Motor neuron (in vitro differentiated cells): ENCODE data around the gene ANGPTL4. TPM values are rescaled to one million over a fixed set of nuclear protein-coding genes. Genes with fewer than 3 reads are reported as not detected.

ENCODE experiments used
- ATAC-seq, 8 experiments: fragments of 200-7000 bp; cut with Tn5 transposase; replicated peaks in 6 of 8; 2 replicates each; pipeline ENCODE4 v1.8.0; 2021; ENCODE audit warnings: mild to moderate bottlenecking in 8 of 8, moderate library complexity in 8 of 8
- H3K27ac ChIP-seq, 2 donors: fragments of 250-450 bp; sonication (Bioruptor Pico); 2 replicates each; pipeline ENCODE4 v1.9.0; 2021; ENCODE audit warnings: antibody characterized with exemption in 2 of 2, mild to moderate bottlenecking in 2 of 2, moderate library complexity in 1 of 2
- H3K4me1 ChIP-seq, 2 donors: fragments of 250-450 bp; sonication (Bioruptor Pico); replicated peaks in 1 of 2; 2 replicates each; pipeline ENCODE4 v1.6.1; 2021; ENCODE audit warnings: antibody characterized with exemption in 2 of 2, mild to moderate bottlenecking in 2 of 2, moderate library complexity in 1 of 2
- H3K4me3 ChIP-seq, 5 donors: fragments of 250-450 bp; sonication (Bioruptor Pico); 2 replicates each; pipeline ENCODE4 v1.9.0; 2021; ENCODE audit warnings: antibody characterized with exemption in 5 of 5, mild to moderate bottlenecking in 5 of 5, moderate library complexity in 4 of 5
- WGBS, 10 experiments: fragments of 450-650 bp; shearing (Covaris generic); methylation state at CpG; one replicate each; pipeline ENCODE4 v1.0.0; 2022; 5-methylcytosine and 5-hydroxymethylcytosine counted together
- in situ Hi-C, 9 experiments: fragments of 400-800 bp; cut with MboI; loops; one replicate each; pipeline ENCODE4 v1.15.0; 2021; ENCODE audit warnings: low sequenced_read_pairs in 9 of 9, low pct_unique_long_range_greater_than_20kb in 2 of 9; ENCODE audit not compliant: unreplicated experiment in 9 of 9
- total RNA-seq, 8 experiments: library from RNA; unstranded; fragments of 300-600 nt; gene quantifications; 2 replicates each; pipeline versions ENCODE4 v1.2.3 to v1.2.4, GENCODE V29; 2022

Gene ANGPTL4
- total RNA-seq, 8 experiments from 2014 or later = 0.38 to 4.6 (median 0.90) TPM; not detected in 1

- H3K4me3 ChIP-seq = no peak overlapping the region
- ATAC-seq = no peak
- peaks cover 11 to 18% of the 10 kb centered on the region in 2 donors for H3K4me1 ChIP-seq
- 12 to 80% (median 41%) methylated on average over 1 to 6 of the region's 11 CpGs; no CpG with 5 or more reads in 6 of the 10 experiments for WGBS, 10 experiments
- no peak overlapping the region for H3K27ac ChIP-seq
- in situ Hi-C loops = no loop called here
Measured at GRCh38 chr19:8392017-8392591, 28.1 kb downstream of the ANGPTL4 start.

DNA sequence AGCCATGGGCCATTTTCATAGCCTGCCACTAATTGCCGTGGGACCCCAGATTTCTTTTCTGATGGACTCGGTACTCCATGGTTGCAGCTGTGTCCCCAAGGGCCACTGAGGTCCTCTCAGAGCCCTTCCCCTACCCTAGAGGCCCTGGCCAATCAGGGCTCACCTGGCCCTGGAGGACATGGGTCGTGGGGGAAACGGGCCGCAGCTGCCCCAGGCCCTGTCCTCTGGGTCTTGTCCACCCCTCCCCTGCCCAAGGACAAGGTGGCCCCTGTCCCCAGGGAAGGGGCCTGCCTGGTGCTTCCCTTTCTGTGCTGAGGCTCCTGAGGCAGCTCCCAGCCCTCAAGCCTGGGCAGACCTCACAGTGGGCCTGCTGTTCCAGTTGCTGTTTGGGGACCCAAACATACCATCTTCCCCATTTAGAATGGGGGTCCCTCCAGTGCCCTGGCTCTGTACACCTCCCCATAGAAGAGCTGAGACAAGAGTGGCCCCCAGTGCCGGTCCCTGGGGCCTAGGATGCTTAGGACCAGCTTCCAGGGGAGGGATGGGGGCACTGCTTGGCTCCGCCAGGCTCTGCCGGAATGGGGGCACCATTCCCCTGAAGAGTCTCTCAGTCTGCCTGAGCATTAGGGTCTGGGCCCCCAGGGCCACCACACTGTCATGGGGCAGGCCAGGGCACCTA, 29.4 kb downstream of the ANGPTL4 start:
- H3K4me3 ChIP-seq = no peak overlapping the region

GRCh38 chr19:8393871-8394250, 29.9 kb downstream of the ANGPTL4 start:
- no peak overlapping the region for H3K4me3 ChIP-seq
- peaks cover 11 to 18% of the 10 kb centered on the region in 2 donors for H3K4me1 ChIP-seq
- no peak for ATAC-seq
- in situ Hi-C loops = no loop called here
- WGBS, 10 experiments = 90% methylated on average over 2 to 3 of the region's 8 CpGs; no CpG with 5 or more reads in 8 of the 10 experiments
- no peak overlapping the region for H3K27ac ChIP-seq

More for the DNA sequence above, 29.4 kb downstream of the ANGPTL4 start:
- H3K4me1 ChIP-seq = peaks cover 11 to 18% of the 10 kb centered on the region in 2 donors
- in situ Hi-C loops = no loop called here
- ATAC-seq = no peak
- H3K27ac ChIP-seq = no peak overlapping the region
- 20 to 80% (median 60%) methylated on average over 1 to 4 of the region's 8 CpGs; no CpG with 5 or more reads in 5 of the 10 experiments for WGBS, 10 experiments

GRCh38 chr19:8395621-8396082, 31.7 kb downstream of the ANGPTL4 start:
- ATAC-seq = no peak
- H3K27ac ChIP-seq = no peak overlapping the region
- in situ Hi-C loops = no loop called here
- H3K4me1 ChIP-seq = peaks cover 11 to 13% of the 10 kb centered on the region in 2 donors
- 87 to 100% (median 90%) methylated on average over 1 to 5 of the region's 14 CpGs; no CpG with 5 or more reads in 5 of the 10 experiments for WGBS, 10 experiments
- no peak overlapping the region for H3K4me3 ChIP-seq

GRCh38 chr19:8396185-8396562, 32.2 kb downstream of the ANGPTL4 start:
- in situ Hi-C loops = no loop called here
- H3K27ac ChIP-seq = no peak overlapping the region
- H3K4me1 ChIP-seq = peaks cover 9 to 10% of the 10 kb centered on the region in 2 donors
- no peak overlapping the region for H3K4me3 ChIP-seq
- ATAC-seq = no peak
- WGBS, 10 experiments = 83 to 100% (median 100%) methylated on average over 1 to 4 of the region's 7 CpGs; no CpG with 5 or more reads in 5 of the 10 experiments

DNA sequence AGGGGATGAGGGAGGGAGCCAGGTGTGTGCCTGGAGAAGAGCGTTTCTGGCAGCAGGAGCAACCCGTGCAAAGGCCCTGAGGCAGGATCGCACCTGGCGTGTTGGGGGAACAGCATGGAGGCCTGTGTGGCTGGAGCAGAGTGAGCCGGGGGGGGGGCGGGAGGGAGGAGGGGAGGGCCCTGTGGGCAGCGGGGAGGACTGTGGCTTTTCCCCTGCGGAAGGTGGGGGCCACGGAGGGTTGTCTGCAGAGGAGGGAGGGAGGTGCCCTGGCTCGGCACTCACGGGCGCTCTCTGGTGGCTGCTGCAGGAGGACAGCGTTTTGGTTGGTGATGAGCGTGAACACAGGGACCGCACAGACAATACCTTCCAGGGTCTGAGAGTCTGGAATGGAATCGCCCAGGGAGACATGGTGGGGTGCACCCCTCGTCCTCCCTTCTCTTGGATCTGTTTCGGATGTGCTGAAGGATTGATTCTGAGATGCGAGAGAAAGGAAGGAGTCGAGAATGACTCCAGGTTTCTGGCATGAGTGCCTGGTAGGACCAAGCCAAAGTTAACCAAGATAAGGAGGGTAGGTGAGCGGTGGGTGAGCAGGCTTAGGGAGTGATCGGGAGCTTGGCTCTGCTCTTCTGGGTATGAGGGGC, 32.7 kb downstream of the ANGPTL4 start:
- no peak overlapping the region for H3K4me3 ChIP-seq
- WGBS, 10 experiments = 0 to 100% (median 67%) methylated on average over 1 to 5 of the region's 22 CpGs; no CpG with 5 or more reads in 1 of the 10 experiments
- ATAC-seq = peak in 6 of 8 experiments; percentile 11 to 84 (median 46)
- in situ Hi-C loops = no loop called here
- H3K27ac ChIP-seq = no peak overlapping the region
- peaks cover 4% of the 10 kb centered on the region in 2 donors for H3K4me1 ChIP-seq

- ATAC-seq = peak in 3 of 8 experiments; percentile 2 to 7 (median 7)
- H3K4me3 ChIP-seq = no peak overlapping the region
- 60 to 83% (median 82%) methylated on average over 1 to 2 of the region's 7 CpGs; no CpG with 5 or more reads in 7 of the 10 experiments for whole genome bisulfite sequencing, 10 experiments
- H3K27ac ChIP-seq = no peak overlapping the region
- in situ Hi-C loops = no loop called here
- peaks cover 4% of the 10 kb centered on the region in 2 donors for H3K4me1 ChIP-seq
Measured at GRCh38 chr19:8397271-8397670, 33.3 kb downstream of the ANGPTL4 start.

GRCh38 chr19:8397746-8398310, 33.9 kb downstream of the ANGPTL4 start:
- peaks cover 3 to 4% of the 10 kb centered on the region in 2 donors for H3K4me1 ChIP-seq
- ATAC-seq = peak in 4 of 8 experiments; percentile 11 to 19 (median 13)
- in situ Hi-C loops = no loop called here
- 93% methylated on average over 3 of the region's 10 CpGs; no CpG with 5 or more reads in 9 of the 10 experiments for WGBS, 10 experiments
- no peak overlapping the region for H3K4me3 ChIP-seq
- H3K27ac ChIP-seq = no peak overlapping the region

GRCh38 chr19:8398311-8398771, 34.4 kb downstream of the ANGPTL4 start:
- in situ Hi-C loops = no loop called here
- Histone ChIP-seq H3K4me1 (peaks cover 0 to 4% of the 10 kb centered on the region in 2 donors), H3K27ac (no peak overlapping the region), H3K4me3 (no peak overlapping the region)
- peak in 4 of 8 experiments; percentile 2 to 19 (median 12) for ATAC-seq
- 56 to 100% (median 67%) methylated on average over 2 to 9 of the region's 9 CpGs; no CpG with 5 or more reads in 5 of the 10 experiments for WGBS, 10 experiments

DNA sequence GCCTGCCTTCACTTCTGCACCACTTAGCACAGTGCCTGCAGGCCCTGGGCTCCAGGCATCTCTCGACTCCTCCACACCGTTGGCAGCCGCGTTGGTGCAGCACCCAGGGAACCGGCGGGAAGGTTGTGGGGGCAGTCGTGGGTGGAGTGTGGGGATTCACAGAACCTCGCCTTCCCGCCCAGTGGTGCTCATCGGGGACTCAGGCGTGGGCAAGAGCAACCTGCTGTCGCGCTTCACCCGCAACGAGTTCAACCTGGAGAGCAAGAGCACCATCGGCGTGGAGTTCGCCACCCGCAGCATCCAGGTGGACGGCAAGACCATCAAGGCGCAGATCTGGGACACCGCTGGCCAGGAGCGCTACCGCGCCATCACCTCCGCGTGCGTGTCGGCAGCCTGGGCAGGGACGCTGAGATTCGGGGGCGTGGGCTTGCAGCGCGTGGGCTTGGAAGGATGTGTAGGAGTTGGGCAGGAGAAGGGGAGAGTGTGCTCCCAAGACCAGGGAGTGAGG, 35.8 kb downstream of the ANGPTL4 start:
- ATAC-seq = no peak
- WGBS, 10 experiments = 95% methylated on average over 13 of the region's 34 CpGs; no CpG with 5 or more reads in 9 of the 10 experiments
- no peaks in the 10 kb centered on the region for H3K4me1 ChIP-seq
- in situ Hi-C loops = no loop called here
- no peak overlapping the region for H3K4me3 ChIP-seq
- no peak overlapping the region for H3K27ac ChIP-seq

GRCh38 chr19:8401981-8402411, 38.0 kb downstream of the ANGPTL4 start:
- in situ Hi-C loops = no loop called here
- Histone ChIP-seq H3K27ac (no peak overlapping the region), H3K4me3 (no peak overlapping the region), H3K4me1 (no peaks in the 10 kb centered on the region)
- 50 to 93% methylated on average over 2 to 9 of the region's 21 CpGs; no CpG with 5 or more reads in 8 of the 10 experiments for WGBS, 10 experiments
- ATAC-seq = no peak

GRCh38 chr19:8403098-8403819, 39.3 kb downstream of the ANGPTL4 start:
- Histone ChIP-seq H3K4me3 (no peak overlapping the region), H3K27ac (no peak overlapping the region), H3K4me1 (no peaks in the 10 kb centered on the region)
- WGBS, 10 experiments = 40 to 96% methylated on average over 1 to 3 of the region's 44 CpGs; no CpG with 5 or more reads in 8 of the 10 experiments
- peak in 4 of 8 experiments; percentile 10 to 24 (median 13) for ATAC-seq
- in situ Hi-C loops = no loop called here
